ENCODE measurements around the gene TYMP.

Gene TYMP

DNA sequence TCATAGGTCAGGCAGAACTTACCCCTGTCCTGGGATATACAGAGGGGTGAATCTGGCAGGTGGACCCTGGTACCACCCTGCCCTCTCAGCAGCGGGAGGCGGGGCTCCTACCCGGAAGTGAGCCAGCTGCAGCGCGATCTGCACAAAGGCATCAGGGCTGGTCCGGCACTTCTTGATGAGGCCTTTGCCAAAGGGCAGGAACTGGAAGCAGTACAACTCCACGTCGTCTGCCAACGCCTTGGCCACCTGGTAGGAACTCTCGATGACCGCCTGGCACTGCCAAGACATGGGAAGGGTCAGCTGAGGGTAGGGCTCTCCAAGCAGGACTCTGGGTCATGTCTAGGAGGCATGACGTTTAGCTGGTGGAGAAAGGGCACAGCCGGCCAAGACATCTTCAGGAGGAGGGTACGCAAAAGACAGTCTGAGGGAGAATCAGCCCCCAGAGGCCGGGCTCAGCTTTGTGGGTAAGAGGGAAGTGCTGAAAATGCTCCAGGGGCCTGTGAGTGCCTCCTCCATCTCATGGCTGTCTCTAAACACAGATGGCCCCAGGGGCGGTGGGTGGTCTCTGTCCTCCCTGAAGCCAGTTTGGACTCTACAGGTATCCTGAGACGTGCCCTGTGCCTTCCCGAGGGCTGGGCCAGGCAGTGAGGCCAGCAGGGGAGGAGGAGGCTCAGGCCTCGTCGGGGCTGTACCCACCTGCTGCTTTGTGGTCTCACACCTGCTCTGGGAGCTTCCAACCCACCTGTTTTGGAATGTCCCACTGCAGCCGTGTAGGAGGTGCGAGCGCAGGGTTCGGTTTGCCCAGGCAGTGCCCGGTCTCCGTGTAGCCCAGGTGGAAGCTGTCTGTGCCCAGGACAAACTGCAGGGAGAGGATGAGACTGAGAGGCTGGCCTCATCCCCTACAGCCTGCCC, 41.7 kb upstream of the TYMP start:
- no peaks in the 10 kb centered on the region for H3K9me3 ChIP-seq (ENCODE audit: insufficient read depth, low read depth, low read length)
- no peaks in the 10 kb centered on the region for H3K4me1 ChIP-seq (ENCODE audit: insufficient read depth, low read length)
- no peaks in the 10 kb centered on the region for H3K27me3 ChIP-seq (ENCODE audit: insufficient read depth, low read length)
- H3K36me3 ChIP-seq (ENCODE audit: insufficient read depth, low read depth, low read length) = peaks cover 73% of the 10 kb centered on the region
- no peak overlapping the region for H3K9ac ChIP-seq (ENCODE audit: low read depth, low read length)
- no peak overlapping the region for H3K27ac ChIP-seq (ENCODE audit: low read length)
- H3K4me3 ChIP-seq (ENCODE audit: low read length) = no peak overlapping the region

DNA sequence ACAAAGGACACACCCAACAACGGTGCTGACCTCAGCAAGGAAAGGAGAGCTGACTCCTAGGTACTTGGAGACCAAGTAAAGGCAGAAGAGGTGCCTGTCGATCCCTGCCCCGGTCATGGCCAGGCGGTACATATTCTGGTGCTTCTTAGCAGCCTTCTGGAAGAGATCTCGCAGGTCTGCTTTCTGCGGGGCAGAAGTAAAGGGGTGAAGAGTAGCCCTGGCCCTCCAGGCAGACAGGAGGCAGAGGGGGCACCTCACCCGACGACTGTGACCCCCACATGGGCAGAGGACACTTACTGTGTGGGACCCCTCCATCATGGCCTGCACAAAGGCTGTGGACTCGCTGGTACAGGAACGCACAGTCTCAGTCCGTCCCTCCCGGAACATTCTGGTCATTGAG, 41.0 kb upstream of the TYMP start:
- H3K27ac ChIP-seq (ENCODE audit: low read length) = no peak overlapping the region
- no peaks in the 10 kb centered on the region for H3K27me3 ChIP-seq (ENCODE audit: insufficient read depth, low read length)
- no peak overlapping the region for H3K9ac ChIP-seq (ENCODE audit: low read depth, low read length)
- peaks cover 73% of the 10 kb centered on the region for H3K36me3 ChIP-seq (ENCODE audit: insufficient read depth, low read depth, low read length)
- H3K4me1 ChIP-seq (ENCODE audit: insufficient read depth, low read length) = no peaks in the 10 kb centered on the region
- H3K4me3 ChIP-seq (ENCODE audit: low read length) = no peak overlapping the region
- H3K9me3 ChIP-seq (ENCODE audit: insufficient read depth, low read depth, low read length) = no peaks in the 10 kb centered on the region

DNA sequence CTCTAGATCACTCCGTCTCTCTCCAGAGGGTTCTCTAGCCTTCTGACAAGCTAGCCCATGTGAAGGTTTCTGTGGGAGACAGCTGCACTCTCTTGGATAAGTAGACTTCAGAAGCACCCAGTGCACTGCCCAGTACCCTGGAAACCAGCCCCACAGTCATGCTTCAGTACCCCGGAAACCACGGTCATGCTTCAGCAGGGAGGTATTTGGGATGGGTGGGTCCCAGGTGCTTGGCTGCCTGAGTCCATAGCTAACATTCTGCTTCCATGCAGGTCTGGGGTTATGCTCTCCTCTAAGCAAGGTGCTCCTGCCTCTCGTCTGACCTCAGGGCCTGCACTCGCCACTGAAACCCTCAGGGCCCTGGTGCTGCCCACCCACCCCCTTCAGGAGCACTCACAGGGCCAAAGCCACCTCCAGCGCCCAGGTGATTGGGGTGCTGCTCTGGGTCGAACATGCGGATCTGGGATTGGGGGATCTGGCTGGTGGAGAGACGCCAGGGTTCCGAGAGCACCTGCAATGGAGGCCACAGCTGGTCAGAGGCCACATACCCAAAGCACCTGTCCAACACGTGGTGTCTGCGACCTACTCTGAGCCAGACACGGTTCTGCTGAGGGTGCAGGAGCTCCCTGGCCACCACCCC, 40.2 kb upstream of the TYMP start:
- Histone ChIP-seq H3K27ac (ENCODE audit: low read length) (no peak overlapping the region), H3K9me3 (ENCODE audit: insufficient read depth, low read depth, low read length) (no peaks in the 10 kb centered on the region), H3K27me3 (ENCODE audit: insufficient read depth, low read length) (0 out of 2 replicates have a peak, but pooled peaks cover 4% of the 10 kb centered on the region), H3K9ac (ENCODE audit: low read depth, low read length) (no peak overlapping the region), H3K4me1 (ENCODE audit: insufficient read depth, low read length) (no peaks in the 10 kb centered on the region), H3K36me3 (ENCODE audit: insufficient read depth, low read depth, low read length) (peaks cover 67% of the 10 kb centered on the region), H3K4me3 (ENCODE audit: low read length) (no peak overlapping the region)

DNA sequence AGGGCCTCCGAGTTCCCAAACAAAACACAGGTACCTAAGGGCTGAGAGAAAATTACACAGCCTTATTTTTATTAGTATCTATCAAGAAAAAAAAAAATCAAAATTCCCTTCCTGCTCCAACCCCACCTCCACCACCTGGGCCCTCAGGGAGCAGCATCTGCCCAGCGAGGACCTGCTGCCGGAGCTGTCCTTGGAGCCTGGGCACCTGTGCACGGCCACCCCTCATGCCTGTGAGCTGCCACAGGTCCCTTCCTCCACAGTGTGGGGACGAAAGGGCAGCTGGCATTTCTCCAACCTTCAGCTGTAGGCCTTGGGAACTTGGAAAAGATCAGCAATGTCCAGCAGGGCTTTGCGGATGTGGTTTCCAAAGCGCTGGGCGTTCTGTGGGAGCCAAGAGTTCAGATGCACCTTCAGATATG, 39.2 kb upstream of the TYMP start:
- H3K27me3 ChIP-seq (ENCODE audit: insufficient read depth, low read length) = peaks cover 14% of the 10 kb centered on the region
- no peaks in the 10 kb centered on the region for H3K9me3 ChIP-seq (ENCODE audit: insufficient read depth, low read depth, low read length)
- H3K27ac ChIP-seq (ENCODE audit: low read length) = no peak overlapping the region
- H3K4me3 ChIP-seq (ENCODE audit: low read length) = no peak overlapping the region
- no peaks in the 10 kb centered on the region for H3K4me1 ChIP-seq (ENCODE audit: insufficient read depth, low read length)
- H3K36me3 ChIP-seq (ENCODE audit: insufficient read depth, low read depth, low read length) = peaks cover 60% of the 10 kb centered on the region
- no peak overlapping the region for H3K9ac ChIP-seq (ENCODE audit: low read depth, low read length)

DNA sequence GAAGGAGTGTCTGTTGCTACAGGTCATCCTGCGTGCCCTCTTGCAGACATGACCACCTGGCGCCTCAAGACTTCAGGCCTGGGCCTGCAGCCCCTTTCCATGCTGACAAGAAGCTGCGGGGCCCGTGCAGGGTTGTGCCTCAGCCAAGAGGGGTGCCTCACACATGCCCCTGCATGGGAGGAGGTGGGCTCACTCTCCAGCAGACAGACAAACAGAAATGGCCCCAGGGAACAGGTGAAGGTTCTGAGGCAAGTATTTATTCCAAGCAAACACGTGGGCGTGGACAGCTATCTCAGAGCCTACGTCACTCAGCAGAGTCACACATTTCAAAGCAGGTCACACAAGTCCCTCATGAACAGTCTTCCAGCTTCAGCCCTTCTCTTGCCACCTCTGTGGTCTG, 38.8 kb upstream of the TYMP start:
- Histone ChIP-seq H3K4me3 (ENCODE audit: low read length) (no peak overlapping the region), H3K4me1 (ENCODE audit: insufficient read depth, low read length) (no peaks in the 10 kb centered on the region), H3K36me3 (ENCODE audit: insufficient read depth, low read depth, low read length) (peaks cover 55% of the 10 kb centered on the region), H3K9ac (ENCODE audit: low read depth, low read length) (no peak overlapping the region), H3K27ac (ENCODE audit: low read length) (no peak overlapping the region), H3K9me3 (ENCODE audit: insufficient read depth, low read depth, low read length) (no peaks in the 10 kb centered on the region), H3K27me3 (ENCODE audit: insufficient read depth, low read length) (peaks cover 18% of the 10 kb centered on the region)

DNA sequence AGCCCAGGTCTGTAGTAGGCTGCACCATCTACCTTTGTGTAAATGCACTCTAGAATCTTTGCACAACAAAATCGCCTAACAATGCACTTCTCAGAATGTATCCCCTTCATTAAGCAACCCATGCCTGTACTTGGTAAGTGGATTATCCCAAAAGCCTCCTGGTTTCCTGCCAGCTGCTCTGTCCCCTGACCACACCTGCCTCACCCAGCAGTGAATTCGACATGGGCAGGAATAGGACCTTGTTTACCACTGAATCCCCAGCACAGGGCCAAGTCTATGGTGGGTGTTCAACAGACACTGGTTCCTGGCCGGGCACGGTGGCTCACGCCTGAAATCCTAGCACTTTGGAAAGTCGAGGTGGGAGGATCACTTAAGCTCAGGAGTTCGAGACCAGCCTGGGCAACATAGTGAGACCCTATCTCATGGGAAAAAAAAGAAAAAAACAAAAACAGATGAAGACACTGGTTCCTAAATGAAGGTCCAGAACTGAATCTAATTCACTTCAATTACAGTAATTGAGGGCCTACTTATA, 38.0 kb upstream of the TYMP start:
- H3K27ac ChIP-seq (ENCODE audit: low read length) = no peak overlapping the region
- no peak overlapping the region for H3K9ac ChIP-seq (ENCODE audit: low read depth, low read length)
- no peaks in the 10 kb centered on the region for H3K4me1 ChIP-seq (ENCODE audit: insufficient read depth, low read length)
- peaks cover 23% of the 10 kb centered on the region for H3K27me3 ChIP-seq (ENCODE audit: insufficient read depth, low read length)
- no peak overlapping the region for H3K4me3 ChIP-seq (ENCODE audit: low read length)
- H3K36me3 ChIP-seq (ENCODE audit: insufficient read depth, low read depth, low read length) = peaks cover 48% of the 10 kb centered on the region
- no peaks in the 10 kb centered on the region for H3K9me3 ChIP-seq (ENCODE audit: insufficient read depth, low read depth, low read length)

DNA sequence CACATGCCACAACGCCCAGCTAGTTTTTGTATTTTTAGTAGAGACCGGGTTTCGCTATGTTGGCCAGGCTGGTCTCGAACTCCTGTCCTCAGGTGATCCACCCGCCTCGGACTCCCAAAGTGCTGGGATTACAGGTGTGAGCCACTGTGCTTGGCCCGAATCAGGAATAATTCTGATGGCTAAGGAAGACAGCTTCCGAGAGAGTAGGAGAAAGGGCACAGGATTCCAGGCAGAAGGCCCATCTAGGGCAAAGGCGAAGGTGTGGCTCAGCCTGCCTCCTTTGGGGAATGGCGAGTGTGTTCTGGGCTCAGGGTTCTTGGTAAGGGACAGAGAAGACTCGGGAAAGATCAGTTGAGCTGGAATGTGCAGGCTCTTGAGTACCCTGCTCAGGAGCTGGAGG, 34.5 kb upstream of the TYMP start:
- peaks cover 13% of the 10 kb centered on the region for H3K36me3 ChIP-seq (ENCODE audit: insufficient read depth, low read depth, low read length)
- H3K27ac ChIP-seq (ENCODE audit: low read length) = no peak overlapping the region
- peaks cover 31% of the 10 kb centered on the region for H3K27me3 ChIP-seq (ENCODE audit: insufficient read depth, low read length)
- no peak overlapping the region for H3K4me3 ChIP-seq (ENCODE audit: low read length)
- H3K9ac ChIP-seq (ENCODE audit: low read depth, low read length) = no peak overlapping the region
- H3K9me3 ChIP-seq (ENCODE audit: insufficient read depth, low read depth, low read length) = no peaks in the 10 kb centered on the region
- H3K4me1 ChIP-seq (ENCODE audit: insufficient read depth, low read length) = no peaks in the 10 kb centered on the region

DNA sequence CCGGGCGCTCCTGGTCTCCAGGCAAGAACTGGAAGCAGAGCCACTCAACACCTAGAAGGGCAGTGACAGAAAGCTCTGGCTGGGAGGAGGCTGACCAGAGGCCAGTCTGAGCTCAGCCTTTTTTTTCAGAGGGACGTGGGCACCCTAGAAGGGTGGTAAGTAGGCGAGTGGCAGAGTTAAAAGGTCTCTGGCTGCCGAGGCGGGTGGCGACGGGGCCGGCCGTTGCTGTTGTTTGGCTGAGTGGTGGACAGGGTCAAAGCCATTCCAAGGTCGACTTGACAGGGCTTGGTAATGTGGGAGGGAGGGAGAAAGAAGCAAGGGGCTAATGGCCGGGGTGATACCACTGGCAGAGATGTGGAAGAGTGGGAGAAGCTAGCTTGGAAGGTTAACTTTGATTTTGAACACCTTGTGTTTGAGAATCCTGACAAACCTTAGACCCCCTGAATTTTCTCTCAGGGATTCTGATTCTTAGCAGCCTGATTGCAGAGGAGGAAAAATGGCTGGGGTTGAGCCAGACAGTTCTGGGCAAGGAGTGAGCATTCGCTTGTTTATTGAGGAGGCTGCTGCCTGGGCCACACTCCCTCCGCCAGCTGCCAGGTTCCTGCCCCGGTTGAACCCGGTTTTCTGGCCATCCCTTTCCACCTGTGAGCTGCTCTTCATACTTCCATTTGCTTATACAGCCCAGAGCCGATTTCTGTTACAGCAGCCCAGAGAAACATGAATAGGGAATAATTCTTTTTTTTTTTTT, 33.8 kb upstream of the TYMP start:
- H3K9ac ChIP-seq (ENCODE audit: low read depth, low read length) = peak overlapping the region; percentile 37; the same call in 1 of the 2 replicates
- no peak overlapping the region for H3K27ac ChIP-seq (ENCODE audit: low read length)

DNA sequence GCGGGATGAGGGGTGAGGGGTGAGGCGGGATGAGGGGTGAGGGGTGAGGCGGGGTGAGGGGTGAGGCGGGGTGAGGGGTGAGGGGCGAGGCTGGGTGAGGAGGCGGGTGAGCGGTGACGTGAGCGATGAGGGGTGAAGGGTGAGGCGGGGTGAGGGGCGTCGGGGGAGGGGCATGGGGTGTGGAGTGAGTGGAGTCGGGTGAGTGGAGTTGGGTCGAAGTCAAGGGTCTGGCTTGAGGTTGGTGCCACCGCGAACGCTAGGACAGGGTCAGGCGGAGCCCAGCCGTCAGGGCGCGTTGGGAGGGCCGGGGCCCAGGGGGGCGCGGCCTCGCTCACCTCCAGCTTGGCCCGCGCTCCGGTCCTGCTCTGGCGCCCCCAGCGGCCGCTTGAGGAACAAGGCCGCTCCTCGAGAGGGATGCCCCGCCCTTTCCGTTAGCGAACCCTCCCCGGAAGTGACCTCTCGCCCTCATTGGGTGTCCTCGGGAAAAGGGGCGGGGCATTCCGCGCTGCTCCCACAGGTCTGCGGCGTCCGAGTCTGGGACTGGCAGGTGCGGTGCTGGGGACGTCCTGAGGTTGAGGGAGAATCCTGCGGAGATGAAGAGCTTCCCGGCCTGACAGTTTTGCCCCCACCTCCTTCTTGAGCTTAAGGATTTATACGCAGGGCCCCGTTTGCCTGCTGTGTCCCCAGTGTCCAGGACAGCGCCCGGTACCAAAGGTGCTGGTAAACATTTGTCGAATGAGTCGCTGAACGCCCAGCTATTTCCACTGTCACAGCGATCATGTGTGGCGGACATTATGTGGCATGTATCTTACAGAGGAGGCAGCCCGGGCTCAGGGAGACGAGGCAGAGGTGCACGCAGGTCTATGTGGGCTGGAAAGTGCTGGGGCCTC, 33.0 kb upstream of the TYMP start, which contains the start of gene SYCE3:
Gene SYCE3, minus strand, starts transcription at position 397 of the 890 bp plus-strand sequence. CDS start 6,514 bp downstream, outside the sequence.
- peaks cover 3% of the 10 kb centered on the region; the same call in 1 of the 2 replicates for H3K36me3 ChIP-seq (ENCODE audit: insufficient read depth, low read depth, low read length)
- H3K9ac ChIP-seq (ENCODE audit: low read depth, low read length) = peak within 1 kb of the TSS; percentile 37; the same call in 1 of the 2 replicates
- peak within 1 kb of the TSS; percentile 76 for H3K4me3 ChIP-seq (ENCODE audit: low read length)
- H3K4me1 ChIP-seq (ENCODE audit: insufficient read depth, low read length) = no peaks in the 10 kb centered on the region
- H3K9me3 ChIP-seq (ENCODE audit: insufficient read depth, low read depth, low read length) = no peaks in the 10 kb centered on the region
- H3K27ac ChIP-seq (ENCODE audit: low read length) = no peak within 1 kb of the TSS
- peaks cover 38% of the 10 kb centered on the region for H3K27me3 ChIP-seq (ENCODE audit: insufficient read depth, low read length)

More for the DNA sequence above, 33.8 kb upstream of the TYMP start:
- H3K9me3 ChIP-seq (ENCODE audit: insufficient read depth, low read depth, low read length) = no peaks in the 10 kb centered on the region
- H3K27me3 ChIP-seq (ENCODE audit: insufficient read depth, low read length) = peaks cover 34% of the 10 kb centered on the region
- peaks cover 6% of the 10 kb centered on the region; the same call in 1 of the 2 replicates for H3K36me3 ChIP-seq (ENCODE audit: insufficient read depth, low read depth, low read length)
- H3K4me1 ChIP-seq (ENCODE audit: insufficient read depth, low read length) = no peaks in the 10 kb centered on the region
- H3K4me3 ChIP-seq (ENCODE audit: low read length) = peak overlapping the region; percentile 76

DNA sequence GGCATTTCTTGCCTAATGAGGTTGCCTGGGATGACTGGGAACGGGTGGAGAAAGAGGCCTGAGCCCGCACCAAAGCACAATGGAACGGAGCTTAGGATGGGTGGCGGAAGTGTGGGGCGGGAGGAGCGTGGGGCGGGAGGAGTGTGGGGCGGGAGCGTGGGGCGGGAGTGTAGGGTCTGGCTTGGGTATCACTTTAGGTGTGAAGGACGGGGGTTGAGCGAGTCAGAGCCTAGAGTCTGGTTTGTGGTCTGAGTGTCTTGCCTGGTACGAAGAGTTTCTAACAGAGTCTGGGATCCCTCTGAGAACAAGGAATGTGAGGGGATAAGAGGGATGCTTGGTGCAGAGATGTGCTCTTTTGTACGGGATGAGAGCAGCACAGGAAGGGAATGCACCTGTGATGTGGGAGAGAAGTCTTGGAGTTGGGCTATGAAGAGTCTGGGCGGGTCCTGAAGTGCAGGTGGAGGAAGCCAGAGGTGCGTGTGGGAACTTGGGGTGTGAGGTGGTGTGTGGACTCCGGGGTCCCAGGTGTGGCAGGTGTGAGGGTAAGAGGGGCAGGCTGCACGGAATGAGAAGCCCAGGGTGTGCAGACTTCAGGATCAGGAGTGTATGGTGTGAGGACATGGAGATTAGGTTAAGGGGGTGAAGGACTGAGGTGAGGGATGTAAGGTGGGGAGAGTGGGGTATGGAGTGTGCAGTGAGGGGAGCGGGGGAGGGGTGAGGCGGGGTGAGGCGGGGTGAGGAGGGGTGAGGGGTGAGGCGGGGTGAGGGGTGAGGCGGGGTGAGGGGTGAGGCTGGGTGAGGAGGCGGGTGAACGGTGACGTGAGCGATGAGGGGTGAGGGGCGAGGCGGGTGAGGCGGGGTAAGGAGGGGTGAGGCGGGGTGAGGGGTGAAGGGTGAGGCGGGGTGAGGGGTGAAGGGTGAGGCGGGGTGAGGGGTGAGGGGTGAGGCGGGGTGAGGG, 31.9 kb upstream of the TYMP start:
- Histone ChIP-seq H3K4me3 (ENCODE audit: low read length) (no peak overlapping the region), H3K36me3 (ENCODE audit: insufficient read depth, low read depth, low read length) (no peaks in the 10 kb centered on the region), H3K9ac (ENCODE audit: low read depth, low read length) (no peak overlapping the region), H3K27ac (ENCODE audit: low read length) (no peak overlapping the region), H3K27me3 (ENCODE audit: insufficient read depth, low read length) (peaks cover 38% of the 10 kb centered on the region), H3K9me3 (ENCODE audit: insufficient read depth, low read depth, low read length) (no peaks in the 10 kb centered on the region), H3K4me1 (ENCODE audit: insufficient read depth, low read length) (no peaks in the 10 kb centered on the region)
